ENCODE measurements around the gene KAZN.

The KAZN gene

GRCh38 chr1:14677292-14677971, 78.9 kb downstream of the KAZN start:
- no peak for DNase-seq (ENCODE audit: low read depth in 2 of 2)

GRCh38 chr1:14678011-14678638, 79.6 kb downstream of the KAZN start:
- no peak for DNase-seq (ENCODE audit: low read depth in 2 of 2)

- no peak for DNase-seq (ENCODE audit: low read depth in 2 of 2)
Measured at GRCh38 chr1:14679027-14679688, 80.7 kb downstream of the KAZN start.

GRCh38 chr1:14681182-14681581, 82.7 kb downstream of the KAZN start:
- no peak for DNase-seq (ENCODE audit: low read depth in 2 of 2)

DNA sequence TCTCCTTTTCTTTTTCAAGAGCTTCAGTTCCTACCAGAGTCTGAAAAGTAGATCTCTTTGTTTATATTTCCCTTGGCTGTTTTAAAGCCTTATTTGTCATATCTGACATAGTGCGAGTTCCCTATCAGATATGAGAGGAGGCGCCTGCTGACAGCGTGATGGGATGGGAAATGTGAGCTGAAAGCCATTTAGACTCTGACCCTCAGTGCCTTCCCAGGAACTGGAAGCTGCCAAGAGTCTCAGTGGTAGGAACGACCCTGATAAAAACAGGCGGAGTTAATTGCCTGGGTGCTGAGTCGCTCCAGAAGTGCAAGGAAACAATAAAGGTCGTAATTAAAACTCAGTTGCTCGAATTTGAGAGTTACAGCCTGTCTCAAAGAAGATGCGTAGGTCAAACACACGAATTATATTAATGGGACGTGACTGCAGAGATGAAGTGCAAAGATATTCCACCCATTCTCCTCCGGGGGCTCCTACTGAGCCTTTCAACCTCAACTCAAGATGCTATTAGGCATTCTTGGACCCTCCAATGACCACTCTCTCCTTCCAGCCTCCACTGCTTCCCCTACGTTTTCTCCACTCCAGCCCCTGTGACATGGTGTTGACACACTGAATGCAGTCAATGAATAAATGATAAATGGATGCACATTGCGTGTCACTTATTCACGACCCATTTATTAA, 84.6 kb downstream of the KAZN start:
- no peak for DNase-seq (ENCODE audit: low read depth in 2 of 2)

DNA sequence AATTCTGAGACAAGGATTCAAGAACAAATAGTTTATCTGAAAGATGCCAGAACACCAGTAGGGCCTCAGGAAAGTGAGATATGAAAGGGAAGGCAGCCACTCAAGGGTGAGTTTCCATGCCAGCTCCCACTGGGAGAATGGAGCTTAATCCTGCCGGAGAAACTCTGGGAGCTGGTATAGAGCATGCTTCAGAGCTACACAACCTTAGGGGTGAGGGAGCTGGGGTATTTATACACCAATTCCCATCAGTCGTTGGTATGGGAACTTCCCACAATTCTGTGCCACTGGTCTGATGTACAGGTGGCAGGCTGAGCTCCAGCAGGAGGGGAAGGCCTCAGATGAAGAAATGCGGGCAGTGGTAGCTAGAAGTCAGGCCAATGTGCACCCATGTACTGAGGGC, 86.6 kb downstream of the KAZN start:
- no peak for DNase-seq (ENCODE audit: low read depth in 2 of 2)

- no peak for DNase-seq (ENCODE audit: low read depth in 2 of 2)
Measured at GRCh38 chr1:14686701-14687100, 88.2 kb downstream of the KAZN start.

- no peak for DNase-seq (ENCODE audit: low read depth in 2 of 2)
Measured at GRCh38 chr1:14687147-14687546, 88.7 kb downstream of the KAZN start.

GRCh38 chr1:14689996-14690615, 91.6 kb downstream of the KAZN start:
- DNase-seq (ENCODE audit: low read depth in 2 of 2) = no peak

GRCh38 chr1:14693949-14694348, 95.5 kb downstream of the KAZN start:
- no peak for DNase-seq (ENCODE audit: low read depth in 2 of 2)

- DNase-seq (ENCODE audit: low read depth in 2 of 2) = no peak
Measured at GRCh38 chr1:14694589-14694988, 96.1 kb downstream of the KAZN start.

DNA sequence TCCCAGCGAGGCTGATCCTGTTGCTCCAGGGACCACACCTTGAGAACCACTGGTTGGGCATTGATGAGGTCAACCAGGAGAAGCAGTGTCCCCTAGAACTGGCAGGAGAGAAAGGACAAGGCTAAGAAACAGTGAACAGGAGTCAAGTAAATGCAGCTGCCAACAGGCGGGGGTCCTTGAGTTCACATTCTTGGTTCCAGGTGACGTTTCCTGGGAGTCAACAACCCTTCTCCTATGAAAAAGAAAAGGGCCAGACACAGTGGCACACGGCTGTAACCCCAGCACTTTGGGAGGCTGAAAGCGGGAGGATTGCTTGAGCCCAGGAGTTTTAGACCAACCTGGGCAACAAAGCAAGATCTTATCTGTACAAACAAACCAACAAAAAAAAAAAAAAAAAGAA, 98.3 kb downstream of the KAZN start:
- no peak for DNase-seq (ENCODE audit: low read depth in 2 of 2)

DNA sequence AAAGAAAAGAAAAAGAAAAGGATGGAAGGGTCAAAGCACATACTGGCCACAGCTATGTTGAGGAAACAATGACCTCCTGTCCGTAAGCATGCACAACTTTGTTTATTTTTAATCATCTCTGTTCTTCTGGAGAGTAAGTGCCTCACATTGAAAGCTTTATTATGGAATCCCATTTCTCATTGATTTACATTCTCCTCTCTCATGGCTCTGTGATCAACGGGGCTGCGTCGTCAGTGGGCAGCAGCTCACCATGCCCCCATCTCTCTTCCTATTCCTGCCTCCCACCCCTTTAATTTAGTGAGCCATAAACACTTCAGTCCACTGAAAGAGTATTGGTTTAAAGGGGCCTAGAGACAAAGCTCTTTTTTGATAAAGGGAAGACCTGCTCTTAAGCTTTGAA, 98.9 kb downstream of the KAZN start:
- no peak for DNase-seq (ENCODE audit: low read depth in 2 of 2)

DNA sequence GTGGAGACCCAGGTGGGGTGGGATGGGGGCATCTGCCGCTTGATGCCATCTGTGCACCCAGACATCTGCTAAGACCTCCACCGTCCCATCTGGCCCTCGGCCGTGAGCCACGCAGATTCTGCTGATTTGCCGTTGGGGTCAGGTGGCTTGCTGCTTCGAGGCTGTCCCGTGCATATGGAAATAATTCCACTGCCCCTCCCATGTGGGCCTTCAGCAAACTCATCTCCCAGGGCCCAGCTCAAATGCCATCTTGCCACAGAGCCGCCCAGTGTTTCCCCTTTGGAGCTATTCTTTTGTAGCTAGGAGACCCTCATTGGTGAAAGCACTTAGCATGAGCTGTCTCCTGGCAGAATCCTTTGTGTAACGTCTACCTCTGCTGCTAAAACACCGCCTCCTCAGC, 99.8 kb downstream of the KAZN start:
- DNase-seq (ENCODE audit: low read depth in 2 of 2) = no peak

GRCh38 chr1:14699620-14700019, 101.1 kb downstream of the KAZN start:
- DNase-seq (ENCODE audit: low read depth in 2 of 2) = no peak

DNA sequence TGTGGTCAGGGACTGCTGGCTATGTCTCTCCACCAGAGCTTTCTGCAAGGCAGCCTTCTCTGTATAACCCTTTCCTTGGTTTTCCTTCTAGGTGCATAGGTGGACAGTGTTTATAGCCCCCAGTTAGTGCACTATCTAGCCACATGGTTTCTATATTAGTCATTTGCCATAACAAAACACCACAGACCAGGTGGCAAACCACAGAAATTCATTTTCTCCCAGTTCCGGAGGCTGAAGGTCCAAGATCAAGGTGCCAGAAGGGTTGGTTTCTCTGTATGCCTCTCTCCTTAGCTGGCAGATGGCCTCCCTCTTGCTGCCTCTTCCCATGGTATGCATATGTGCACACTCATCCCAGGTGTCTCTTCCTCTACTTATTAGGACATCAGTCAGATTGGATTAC, 106.4 kb downstream of the KAZN start:
- no peak for DNase-seq (ENCODE audit: low read depth in 2 of 2)

- DNase-seq (ENCODE audit: low read depth in 2 of 2) = no peak
Measured at GRCh38 chr1:14705824-14706223, 107.3 kb downstream of the KAZN start.

- DNase-seq (ENCODE audit: low read depth in 2 of 2) = no peak
Measured at GRCh38 chr1:14706631-14707030, 108.1 kb downstream of the KAZN start.

- no peak for DNase-seq (ENCODE audit: low read depth in 2 of 2)
Measured at GRCh38 chr1:14707531-14708445, 109.3 kb downstream of the KAZN start.

DNA sequence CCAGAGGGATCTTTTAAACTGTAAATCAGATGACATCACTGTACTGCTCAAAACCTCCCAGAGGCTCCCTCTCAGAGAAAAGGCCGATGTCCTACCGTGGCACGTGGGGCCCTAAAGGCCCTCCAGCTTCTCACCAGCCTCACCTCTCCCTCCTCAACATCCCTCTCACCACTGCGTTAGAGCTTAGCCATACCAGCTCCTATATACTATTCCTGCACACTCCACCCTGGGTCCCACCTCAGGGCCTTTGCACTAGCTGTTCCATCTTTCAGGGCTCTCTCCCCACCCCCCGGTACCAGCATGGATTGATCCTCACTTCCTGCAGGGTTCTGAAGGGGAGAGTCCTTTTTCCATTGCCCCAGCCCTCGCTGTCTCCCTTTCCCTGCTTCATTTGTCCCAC, 111.8 kb downstream of the KAZN start:
- DNase-seq (ENCODE audit: low read depth in 2 of 2) = no peak

DNA sequence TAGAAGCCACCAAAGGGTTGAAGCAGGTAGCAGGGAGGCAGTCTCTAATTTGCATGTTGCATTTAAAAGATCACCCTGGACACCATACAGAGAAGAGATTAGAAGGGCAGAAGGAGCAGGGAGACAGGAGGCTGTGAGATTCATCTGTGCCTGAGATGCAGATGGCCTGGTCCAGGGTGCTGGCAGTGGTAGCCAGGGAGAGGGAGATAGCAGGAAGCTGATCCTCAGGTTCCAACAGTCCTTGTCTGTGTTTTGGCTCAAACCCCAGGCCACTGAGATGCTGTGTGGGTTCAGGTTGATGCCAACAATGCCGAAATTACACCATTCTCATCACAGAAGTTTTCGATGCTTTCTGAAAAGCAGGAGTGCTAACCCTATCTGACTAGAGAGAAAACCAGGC, 113.7 kb downstream of the KAZN start:
- no peak for DNase-seq (ENCODE audit: low read depth in 2 of 2)

Measured in stimulated activated CD8-positive, alpha-beta memory T cell treated with anti-CD3 and anti-CD28 coated beads, Interleukin-2, amount 100 ng/mL, for 48 hours (primary cell).